IMR-90 (cell line): ENCODE data around the gene ABHD10. TPM values are rescaled to one million over a fixed set of nuclear protein-coding genes. Genes with fewer than 3 reads are reported as not detected.

ENCODE experiments used
- ATAC-seq: fragments of 200-7000 bp; cut with Tn5 transposase; 2 replicates; pipeline ENCODE4 v1.9.1; 2020; ENCODE audit warnings: low read depth, mild to moderate bottlenecking, moderate library complexity
- BruUV-seq: library from RNA; stranded (reverse); fragments of 400-500 nt; replicated peaks from 2 replicates; lab custom pipeline; 2021; lab: Mats Ljungman, UMichigan
- CTCF ChIA-PET: fragments of 300-600 bp; formaldehyde crosslinking; extraction: SDS; loops from one replicate; lab custom pipeline; 2021; ENCODE audit warnings: antibody characterized with exemption; lab: Yijun Ruan, JAX
- POLR2A ChIA-PET: fragments of 300-600 bp; sonication (Branson Sonifier 250); formaldehyde crosslinking; loops from one replicate; lab custom pipeline; 2022; ENCODE audit warnings: antibody characterized with exemption; ENCODE audit not compliant: unreplicated experiment; lab: Charles Lee
- DNase-seq: peaks from one replicate; pipeline ENCODE4 v3.0.0; 2013
- H2AFZ ChIP-seq: replicated peaks from 2 replicates; pipeline ENCODE3; 2013; ENCODE audit warnings: low read length, mild to moderate bottlenecking; ENCODE audit not compliant: poor library complexity
- H2AK5ac ChIP-seq: 2 replicates; pipeline ENCODE4 v1.6.1; 2013; ENCODE audit warnings: low read depth, low read length, inconsistent platforms
- H2AK9ac ChIP-seq: replicated peaks from 2 replicates; pipeline ENCODE3; 2013; ENCODE audit warnings: mild to moderate bottlenecking, low read depth, low read length, moderate library complexity; ENCODE audit not compliant: poor library complexity
- H2BK120ac ChIP-seq: 2 replicates; pipeline ENCODE4 v1.6.1; 2013; ENCODE audit warnings: low read depth, low read length, inconsistent platforms
- H2BK15ac ChIP-seq: 3 replicates; pipeline ENCODE4 v1.6.1; 2013; ENCODE audit warnings: low read depth, low read length, inconsistent platforms
- H2BK20ac ChIP-seq: 2 replicates; pipeline ENCODE4 v1.6.1; 2013; ENCODE audit warnings: low read depth, mild to moderate bottlenecking, inconsistent platforms, low read length, moderate library complexity
- H2BK5ac ChIP-seq: 2 replicates; pipeline ENCODE4 v1.6.1; 2013; ENCODE audit warnings: mild to moderate bottlenecking, low read depth, low read length, inconsistent platforms; ENCODE audit not compliant: poor library complexity, severe bottlenecking
- H3K14ac ChIP-seq: replicated peaks from 2 replicates; pipeline ENCODE4 v1.6.1; 2013; ENCODE audit warnings: low read depth, low read length, inconsistent platforms
- H3K18ac ChIP-seq: 2 replicates; pipeline ENCODE4 v1.6.1; 2013; ENCODE audit warnings: low read depth, low read length, control low read depth
- H3K23ac ChIP-seq: 2 replicates; pipeline ENCODE4 v1.6.1; 2013; ENCODE audit warnings: low read depth, low read length, inconsistent platforms
- H3K27ac ChIP-seq: 2 replicates; pipeline ENCODE4 v1.5.1; 2013; ENCODE audit warnings: mild to moderate bottlenecking, control low read depth, low read length; ENCODE audit not compliant: insufficient read depth
- H3K27me3 ChIP-seq: 2 replicates; pipeline ENCODE4 v1.6.1; 2013; ENCODE audit warnings: low read length; ENCODE audit not compliant: control insufficient read depth, insufficient read depth
- H3K36me3 ChIP-seq: 2 replicates; pipeline ENCODE4 v1.6.1; 2013; ENCODE audit warnings: low read length, mixed read lengths; ENCODE audit not compliant: control insufficient read depth, insufficient read depth
- H3K4ac ChIP-seq: 2 replicates; pipeline ENCODE4 v1.6.1; 2013; ENCODE audit warnings: low read depth, low read length, inconsistent platforms
- H3K4me1 ChIP-seq: 2 replicates; pipeline ENCODE4 v1.6.1; 2013; ENCODE audit warnings: low read length, mixed read lengths; ENCODE audit not compliant: control insufficient read depth, insufficient read depth
- H3K4me2 ChIP-seq: 2 replicates; pipeline ENCODE4 v1.6.1; 2013; ENCODE audit warnings: low read depth, mild to moderate bottlenecking, control low read depth, low read length, moderate library complexity
- H3K4me3 ChIP-seq: 2 replicates; pipeline ENCODE4 v1.5.1; 2013; ENCODE audit warnings: low read depth, mild to moderate bottlenecking, control low read depth, low read length, moderate library complexity; ENCODE audit not compliant: insufficient read depth
- H3K56ac ChIP-seq: 2 replicates; pipeline ENCODE4 v1.6.1; 2013; ENCODE audit warnings: low read length, inconsistent platforms; ENCODE audit not compliant: insufficient read depth; ENCODE audit errors: extremely low read depth
- H3K79me1 ChIP-seq, 2 experiments: 2 replicates each; pipeline ENCODE4 v1.6.1; 2013; ENCODE audit warnings: low read length in 2 of 2, inconsistent platforms in 1 of 2, low read depth in 1 of 2
- H3K9ac ChIP-seq: 2 replicates; pipeline ENCODE4 v1.6.1; 2013; ENCODE audit warnings: low read depth, low read length, control low read depth
- H3K9me1 ChIP-seq: 2 replicates; pipeline ENCODE4 v1.6.1; 2013; ENCODE audit warnings: low read length, inconsistent platforms; ENCODE audit not compliant: insufficient read depth
- H3K9me3 ChIP-seq: 2 replicates; pipeline ENCODE4 v1.6.1; 2013; ENCODE audit warnings: low read length; ENCODE audit not compliant: control insufficient read depth, insufficient read depth
- H4K20me1 ChIP-seq: 2 replicates; pipeline ENCODE4 v1.6.1; 2013; ENCODE audit warnings: low read length, inconsistent platforms; ENCODE audit not compliant: insufficient read depth
- H4K5ac ChIP-seq: 2 replicates; pipeline ENCODE4 v1.6.1; 2013; ENCODE audit warnings: mild to moderate bottlenecking, low read depth, low read length, control low read depth
- H4K8ac ChIP-seq, 2 experiments: 2 replicates each; pipeline ENCODE4 v1.6.1; 2013; ENCODE audit warnings: low read depth in 2 of 2, low read length in 2 of 2, control low read depth in 1 of 2, inconsistent platforms in 1 of 2
- H4K91ac ChIP-seq: 2 replicates; pipeline ENCODE4 v1.6.1; 2013; ENCODE audit warnings: low read depth, low read length, inconsistent platforms; ENCODE audit not compliant: insufficient read depth
- BHLHE40 ChIP-seq: fragments of 150-350 bp; IDR thresholded peaks from 2 replicates; pipeline ENCODE4 v1.6.1; 2016; ENCODE audit warnings: mild to moderate bottlenecking, low read depth, low read length
- CEBPB ChIP-seq: IDR thresholded peaks from 2 replicates; pipeline ENCODE4 v1.6.1; 2012; ENCODE audit warnings: low read depth, low read length, improper control_type of control experiment
- MAFK ChIP-seq: IDR thresholded peaks from 2 replicates; pipeline ENCODE4 v1.6.1; 2012; ENCODE audit warnings: low read depth, low read length, improper control_type of control experiment
- MXI1 ChIP-seq: IDR thresholded peaks from 2 replicates; pipeline ENCODE4 v1.6.1; 2012; ENCODE audit warnings: low read depth, mild to moderate bottlenecking, low read length, moderate library complexity, borderline replicate concordance
- WGBS, 2 experiments: methylation state at CpG; one replicate each; pipeline versions ENCODE4 v1.1.5 to v1.1.7; 2013; ENCODE audit warnings: missing lambda C conversion rate in 2 of 2; ENCODE audit not compliant: insufficient read length in 1 of 2; ENCODE audit errors: extremely low coverage in 2 of 2; 5-methylcytosine and 5-hydroxymethylcytosine counted together
- dilution Hi-C: fragments of 300-500 bp; cut with HindIII; formaldehyde crosslinking; loops from one replicate; pipeline ENCODE4 v1.14.3; 2018; ENCODE audit warnings: low sequenced_read_pairs; ENCODE audit not compliant: unreplicated experiment
- in situ Hi-C: fragments of 300-500 bp; cut with MboI; formaldehyde crosslinking; loops from 3 replicates; pipeline ENCODE4 v1.14.3; 2019; ENCODE audit warnings: low sequenced_read_pairs, inconsistent platforms, mixed read lengths
- intact Hi-C: fragments of 100-400 bp; cut with micrococcal nuclease; formaldehyde crosslinking; loops from 2 replicates; pipeline ENCODE4 v1.10.0; 2022
- polyA plus RNA-seq, 3 experiments: library from polyadenylated mRNA; depleted of rRNA; stranded (reverse); fragments of >200 nt; gene quantifications; 2 replicates each; pipeline ENCODE4 v1.2.3, GENCODE V29; 2012; ENCODE audit warnings: low replicate concordance in 1 of 3
- total RNA-seq: library from RNA; depleted of rRNA; stranded (reverse); fragments of >200 nt; gene quantifications from 2 replicates; pipeline ENCODE4 v1.2.3, GENCODE V29; 2012

ABHD10 gene
- total and polyA plus RNA-seq, 2 of the 4 experiments (the other 2 are of a cell fraction): 24.7 to 57.2 TPM

- Histone ChIP-seq H3K4me1 (peaks cover 1% of the 10 kb centered on the region; the same call in 1 of the 2 replicates), H3K4me3 (no peak overlapping the region), H3K9ac (no peak overlapping the region), H3K9me3 (no peaks in the 10 kb centered on the region), H3K27ac (no peak overlapping the region), H2BK15ac (no peak overlapping the region), H3K56ac (no peak overlapping the region), H3K79me1 (no peaks in the 10 kb centered on the region), H3K18ac (no peak overlapping the region), H3K27me3 (no peaks in the 10 kb centered on the region), H3K9me1 (peaks cover 2% of the 10 kb centered on the region; the same call in 1 of the 2 replicates), H2AK9ac (no peak overlapping the region), H4K5ac (no peak overlapping the region), H2AK5ac (no peak overlapping the region), H4K91ac (no peak overlapping the region), H2AFZ (no peak overlapping the region), H2BK5ac (peak overlapping the region; percentile 67), H4K20me1 (no peaks in the 10 kb centered on the region), H2BK120ac (no peak overlapping the region), H3K14ac (no peak overlapping the region), H4K8ac (no peak overlapping the region), H3K36me3 (no peaks in the 10 kb centered on the region), H3K4me2 (no peak overlapping the region), H2BK20ac (no peak overlapping the region), H3K4ac (no peak overlapping the region), H3K23ac (no peak overlapping the region)
- in situ Hi-C loops: loop anchor here (25.0 kb wide), 1 partner anchor 376 kb away; the partner anchor contains the start of gene ZBED2
- TF ChIP-seq BHLHE40: 0 out of 2 replicates have a peak, but pooled peaks have one; percentile 35
- no peak for TF ChIP-seq MXI1
- peak; percentile 85 for TF ChIP-seq MAFK
- TF ChIP-seq CEBPB: peak; percentile 73
- intact Hi-C loops: loop anchor here (10.0 kb wide), 1 partner anchor 389 kb away; no protein-coding TSS in a partner anchor
- no CpG with 5 or more reads among the region's 1 CpG for WGBS, 2 experiments
- dilution Hi-C loops: loop anchor here (25.0 kb wide), 1 partner anchor 251 kb away; no protein-coding TSS in a partner anchor
- peak; percentile 84 for DNase-seq
- ChIA-PET POLR2A (no interaction called here), CTCF (no interaction called here)
- no TSS peak for BruUV-seq
- ATAC-seq: peak; percentile 76
Measured at GRCh38 chr3:111963424-111963823, 15.4 kb upstream of the ABHD10 start.
